ENCODE data around the gene EPHA4.

- no peak for TF ChIP-seq TCF12 (IDR thresholded peaks at IDR 0.05; ENCODE audit: low read depth)
- TF ChIP-seq CEBPB (IDR thresholded peaks at IDR 0.05) = no peak
- no peak for TF ChIP-seq CREB1 (IDR thresholded peaks at IDR 0.05; ENCODE audit: low read depth)
- TF ChIP-seq EP300 (IDR thresholded peaks at IDR 0.05; ENCODE audit: borderline replicate concordance) = no peak
- no peak for TF ChIP-seq YY1 (IDR thresholded peaks at IDR 0.05; ENCODE audit: low read depth)
- no peak for TF ChIP-seq TAF1 (IDR thresholded peaks at IDR 0.05; ENCODE audit: low read depth)
- no peak for TF ChIP-seq REST (IDR thresholded peaks at IDR 0.05; ENCODE audit: low read depth)
- no peak for TF ChIP-seq FOXM1 (IDR thresholded peaks at IDR 0.05; ENCODE audit: borderline replicate concordance, low read depth)
These were observed 98.7 kb downstream of the EPHA4 start for GRCh38 chr2:221473451-221473850.
